ENCODE results near the gene MRPL41. TPM values are rescaled to one million over a fixed set of nuclear protein-coding genes. Genes with fewer than 3 reads are reported as not detected.

The MRPL41 gene
- total RNA-seq, 1 donor from 2014 or later = 41.4 TPM

DNA sequence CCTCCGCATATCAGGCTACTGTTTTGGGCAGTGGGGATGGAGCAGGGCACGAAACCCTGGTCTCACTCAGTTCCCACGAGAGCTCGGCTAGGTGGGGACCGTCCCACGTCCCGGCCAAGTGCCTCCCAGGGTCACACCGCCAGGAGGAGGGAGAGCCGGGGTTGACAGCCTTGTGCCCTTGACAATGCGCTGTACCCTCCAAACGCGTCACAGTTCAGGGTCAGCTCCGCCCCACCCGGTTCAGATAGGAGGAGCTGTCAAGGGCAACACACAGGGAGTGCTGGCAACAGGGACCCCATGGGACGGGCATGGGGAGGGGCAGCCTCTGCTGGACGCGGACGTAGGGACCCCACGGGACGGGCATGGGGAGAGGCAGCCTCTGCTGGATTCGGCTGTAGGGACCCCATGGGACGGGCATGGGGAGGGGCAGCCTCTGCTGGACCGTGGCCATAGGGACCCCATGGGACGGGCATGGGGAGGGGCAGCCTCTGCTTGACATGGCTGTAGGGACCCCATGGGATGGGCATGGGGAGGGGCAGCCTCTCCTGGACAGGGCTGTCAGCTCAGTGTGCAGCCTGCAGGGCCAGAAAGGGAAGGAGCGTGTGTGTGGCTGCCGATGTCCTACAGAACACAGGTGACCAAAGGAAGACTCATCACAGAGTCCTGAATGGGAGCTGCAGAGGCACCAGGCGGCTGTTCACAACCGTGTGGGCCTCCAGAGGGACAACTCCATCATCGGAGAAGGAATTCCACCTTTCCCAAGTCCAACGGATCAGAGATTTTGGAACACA lies 30.9 kb upstream of the MRPL41 start:
- Mint-ChIP-seq H3K36me3 (ENCODE audit: low read depth, unreplicated experiment) (peaks cover 4% of the 10 kb centered on the region), H3K9me3 (ENCODE audit: unreplicated experiment) (no peaks in the 10 kb centered on the region), H3K4me1 (ENCODE audit: unreplicated experiment) (no peaks in the 10 kb centered on the region), H3K27me3 (ENCODE audit: unreplicated experiment) (peaks cover 2% of the 10 kb centered on the region), H3K4me3 (ENCODE audit: unreplicated experiment) (no peak overlapping the region), H3K27ac (ENCODE audit: unreplicated experiment) (no peak overlapping the region)
- no peak for DNase-seq (ENCODE audit: low spot score)
- TF ChIP-seq CTCF (IDR thresholded peaks at IDR 0.05; ENCODE audit: unreplicated experiment) = no peak

GRCh38 chr9:137521405-137521985 lies 30.2 kb upstream of the MRPL41 start:
- Mint-ChIP-seq H3K36me3 (ENCODE audit: low read depth, unreplicated experiment) (peaks cover 4% of the 10 kb centered on the region), H3K27ac (ENCODE audit: unreplicated experiment) (no peak overlapping the region), H3K9me3 (ENCODE audit: unreplicated experiment) (no peaks in the 10 kb centered on the region), H3K27me3 (ENCODE audit: unreplicated experiment) (peaks cover 2% of the 10 kb centered on the region), H3K4me3 (ENCODE audit: unreplicated experiment) (no peak overlapping the region), H3K4me1 (ENCODE audit: unreplicated experiment) (no peaks in the 10 kb centered on the region)
- TF ChIP-seq CTCF (IDR thresholded peaks at IDR 0.05; ENCODE audit: unreplicated experiment) = no peak
- no peak for DNase-seq (ENCODE audit: low spot score)

- Mint-ChIP-seq H3K27me3 (ENCODE audit: unreplicated experiment) (peaks cover 2% of the 10 kb centered on the region), H3K4me3 (ENCODE audit: unreplicated experiment) (no peak overlapping the region), H3K9me3 (ENCODE audit: unreplicated experiment) (no peaks in the 10 kb centered on the region), H3K4me1 (ENCODE audit: unreplicated experiment) (no peaks in the 10 kb centered on the region), H3K36me3 (ENCODE audit: low read depth, unreplicated experiment) (peaks cover 4% of the 10 kb centered on the region), H3K27ac (ENCODE audit: unreplicated experiment) (no peak overlapping the region)
- no peak for DNase-seq (ENCODE audit: low spot score)
- no peak for TF ChIP-seq CTCF (IDR thresholded peaks at IDR 0.05; ENCODE audit: unreplicated experiment)
Measured at GRCh38 chr9:137522746-137523455, 28.8 kb upstream of the MRPL41 start.

DNA sequence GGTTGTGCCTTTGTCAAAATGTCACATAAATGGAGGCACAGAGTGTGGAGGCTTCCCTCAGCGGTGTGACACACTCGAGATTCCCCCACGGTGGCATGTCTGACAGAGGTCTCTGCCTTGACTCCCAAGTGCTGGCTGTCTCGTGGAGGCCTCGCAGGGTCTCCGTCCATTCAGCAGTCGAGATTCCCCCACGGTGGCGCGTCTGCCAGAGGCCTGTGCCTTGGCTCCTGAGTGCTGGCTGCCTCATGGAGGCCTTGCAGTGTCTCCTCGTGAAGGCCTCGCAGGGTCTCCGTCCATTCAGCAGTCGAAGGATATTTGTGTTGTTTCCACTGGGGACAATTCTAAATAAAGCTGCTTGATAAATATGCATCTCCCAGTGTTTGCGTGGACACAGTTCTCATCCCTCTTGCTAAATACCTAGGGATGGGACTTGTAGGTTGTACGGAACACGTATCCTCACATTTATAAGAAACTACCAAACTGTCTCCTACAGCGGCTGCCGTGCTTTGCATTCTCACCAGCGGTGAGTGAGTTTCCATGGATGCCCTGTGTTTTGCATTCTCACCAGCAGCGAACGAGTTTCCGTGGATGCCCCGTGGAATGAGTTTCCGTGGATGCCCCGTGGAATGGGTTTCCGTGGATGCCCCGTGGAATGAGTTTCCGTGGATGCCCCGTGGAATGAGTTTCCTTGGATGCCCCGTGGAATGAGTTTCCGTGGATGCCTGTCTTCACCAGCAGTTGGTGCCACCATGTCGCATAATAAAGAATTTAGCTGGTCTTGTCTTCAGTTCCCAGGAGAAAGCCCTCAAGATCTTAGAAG lies 27.3 kb upstream of the MRPL41 start:
- Mint-ChIP-seq H3K9me3 (ENCODE audit: unreplicated experiment) (no peaks in the 10 kb centered on the region), H3K4me3 (ENCODE audit: unreplicated experiment) (no peak overlapping the region), H3K4me1 (ENCODE audit: unreplicated experiment) (no peaks in the 10 kb centered on the region), H3K36me3 (ENCODE audit: low read depth, unreplicated experiment) (peaks cover 4% of the 10 kb centered on the region), H3K27ac (ENCODE audit: unreplicated experiment) (no peak overlapping the region), H3K27me3 (ENCODE audit: unreplicated experiment) (peaks cover 5% of the 10 kb centered on the region)
- TF ChIP-seq CTCF (IDR thresholded peaks at IDR 0.05; ENCODE audit: unreplicated experiment) = no peak
- DNase-seq (ENCODE audit: low spot score) = no peak

Data from endothelial cell (in vitro differentiated cells).